NB4 (cell line): ENCODE results near the gene NUP85.

ENCODE experiments used
- POLR2A ChIP-seq: IDR thresholded peaks from 2 replicates; pipeline ENCODE4 v1.6.1; 2011; ENCODE audit warnings: mild to moderate bottlenecking; ENCODE audit not compliant: insufficient read length; ENCODE audit errors: extremely low read depth
- TF ChIP-seq, protein P1 (sequence below): IDR thresholded peaks from one replicate; pipeline ENCODE4 v1.5.1; 2012; ENCODE audit warnings: low read depth, low read length

DNA sequence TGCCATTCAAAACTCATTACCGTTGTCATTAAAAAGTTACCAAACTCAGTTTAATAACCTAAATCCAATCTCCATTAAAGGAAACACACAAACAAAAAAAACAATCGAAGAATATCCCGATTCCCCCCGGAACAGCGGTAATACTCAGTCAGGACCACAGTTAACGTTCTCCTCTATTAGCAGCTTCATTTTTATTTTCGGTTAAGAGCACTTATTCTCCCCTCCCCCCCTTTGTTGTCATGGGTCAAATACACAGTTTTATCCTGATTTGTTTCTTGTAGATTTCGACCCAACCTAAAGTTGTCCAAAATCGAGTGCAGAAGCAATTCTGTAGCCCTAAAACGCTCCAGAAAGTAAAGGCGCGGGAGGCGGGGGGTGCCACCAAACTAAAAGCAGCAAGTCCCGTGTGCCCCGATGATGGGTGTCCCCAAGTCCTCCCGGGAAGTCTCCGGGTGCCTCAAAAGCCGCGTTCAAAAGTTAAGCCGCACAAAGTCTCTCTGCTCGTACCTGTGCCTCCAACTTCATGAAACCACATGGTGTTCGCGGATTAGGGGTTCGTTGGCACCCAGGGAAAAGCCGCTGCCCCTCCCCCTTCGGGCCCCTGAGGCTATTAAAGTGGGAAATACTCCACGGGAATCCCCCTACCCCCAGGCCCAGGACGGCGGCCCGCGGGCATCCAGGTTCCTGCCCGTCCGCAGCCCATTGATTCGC, 23.7 kb upstream of the NUP85 start:
- TF ChIP-seq, protein P1, sequence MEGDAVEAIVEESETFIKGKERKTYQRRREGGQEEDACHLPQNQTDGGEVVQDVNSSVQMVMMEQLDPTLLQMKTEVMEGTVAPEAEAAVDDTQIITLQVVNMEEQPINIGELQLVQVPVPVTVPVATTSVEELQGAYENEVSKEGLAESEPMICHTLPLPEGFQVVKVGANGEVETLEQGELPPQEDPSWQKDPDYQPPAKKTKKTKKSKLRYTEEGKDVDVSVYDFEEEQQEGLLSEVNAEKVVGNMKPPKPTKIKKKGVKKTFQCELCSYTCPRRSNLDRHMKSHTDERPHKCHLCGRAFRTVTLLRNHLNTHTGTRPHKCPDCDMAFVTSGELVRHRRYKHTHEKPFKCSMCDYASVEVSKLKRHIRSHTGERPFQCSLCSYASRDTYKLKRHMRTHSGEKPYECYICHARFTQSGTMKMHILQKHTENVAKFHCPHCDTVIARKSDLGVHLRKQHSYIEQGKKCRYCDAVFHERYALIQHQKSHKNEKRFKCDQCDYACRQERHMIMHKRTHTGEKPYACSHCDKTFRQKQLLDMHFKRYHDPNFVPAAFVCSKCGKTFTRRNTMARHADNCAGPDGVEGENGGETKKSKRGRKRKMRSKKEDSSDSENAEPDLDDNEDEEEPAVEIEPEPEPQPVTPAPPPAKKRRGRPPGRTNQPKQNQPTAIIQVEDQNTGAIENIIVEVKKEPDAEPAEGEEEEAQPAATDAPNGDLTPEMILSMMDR, result no peak
- no peak for TF ChIP-seq POLR2A
